KMS-11 (cell line): Measurements from ENCODE around the gene NPSR1.

Experiments
- H2AFZ ChIP-seq: fragments of 200-600 bp; sonication (generic); 2 replicates; pipeline ENCODE4 v1.6.1; 2016; ENCODE audit warnings: antibody characterized with exemption, mixed run types, low read depth
- H3K27ac ChIP-seq: fragments of 200-600 bp; sonication (generic); 2 replicates; pipeline ENCODE4 v1.6.1; 2016; ENCODE audit warnings: mild to moderate bottlenecking, mixed run types
- H3K27me3 ChIP-seq: fragments of 200-600 bp; sonication (generic); 2 replicates; pipeline ENCODE4 v1.6.1; 2017; ENCODE audit warnings: mild to moderate bottlenecking, low read depth, mixed run types, moderate library complexity; ENCODE audit not compliant: insufficient read depth
- H3K36me3 ChIP-seq: fragments of 200-600 bp; sonication (generic); 2 replicates; pipeline ENCODE4 v1.6.1; 2017; ENCODE audit warnings: mild to moderate bottlenecking, mixed run types; ENCODE audit not compliant: insufficient read depth
- H3K4me1 ChIP-seq: fragments of 200-600 bp; sonication (generic); 2 replicates; pipeline ENCODE4 v1.6.1; 2016; ENCODE audit warnings: mild to moderate bottlenecking, low read depth, mixed run types; ENCODE audit not compliant: poor library complexity, severe bottlenecking
- H3K4me2 ChIP-seq: fragments of 200-600 bp; sonication (generic); 2 replicates; pipeline ENCODE4 v1.7.0; 2016; ENCODE audit warnings: mild to moderate bottlenecking, mixed run types
- H3K4me3 ChIP-seq: fragments of 200-600 bp; sonication (generic); IDR thresholded peaks from 2 replicates; pipeline ENCODE4 v1.6.1; 2017; ENCODE audit warnings: low read depth, low read length, mixed read lengths; ENCODE audit not compliant: insufficient read depth
- H3K79me2 ChIP-seq: fragments of 200-600 bp; sonication (generic); 2 replicates; pipeline ENCODE4 v1.6.1; 2016; ENCODE audit warnings: low read depth, mixed run types; ENCODE audit not compliant: insufficient read depth
- H3K9ac ChIP-seq: fragments of 200-600 bp; sonication (generic); 2 replicates; pipeline ENCODE4 v1.6.1; 2016; ENCODE audit warnings: mild to moderate bottlenecking, mixed run types
- H4K20me1 ChIP-seq: fragments of 200-600 bp; sonication (generic); 2 replicates; pipeline ENCODE4 v1.6.1; 2016; ENCODE audit warnings: mild to moderate bottlenecking, mixed run types; ENCODE audit not compliant: insufficient read depth
- TF ChIP-seq, protein P1 (sequence below): fragments of 200-600 bp; sonication (generic); conservative IDR thresholded peaks from 2 replicates; pipeline ENCODE4 v1.6.1; 2017; ENCODE audit warnings: low read depth, mild to moderate bottlenecking, antibody characterized with exemption, low read length, moderate library complexity, mixed read lengths

NPSR1 gene

DNA sequence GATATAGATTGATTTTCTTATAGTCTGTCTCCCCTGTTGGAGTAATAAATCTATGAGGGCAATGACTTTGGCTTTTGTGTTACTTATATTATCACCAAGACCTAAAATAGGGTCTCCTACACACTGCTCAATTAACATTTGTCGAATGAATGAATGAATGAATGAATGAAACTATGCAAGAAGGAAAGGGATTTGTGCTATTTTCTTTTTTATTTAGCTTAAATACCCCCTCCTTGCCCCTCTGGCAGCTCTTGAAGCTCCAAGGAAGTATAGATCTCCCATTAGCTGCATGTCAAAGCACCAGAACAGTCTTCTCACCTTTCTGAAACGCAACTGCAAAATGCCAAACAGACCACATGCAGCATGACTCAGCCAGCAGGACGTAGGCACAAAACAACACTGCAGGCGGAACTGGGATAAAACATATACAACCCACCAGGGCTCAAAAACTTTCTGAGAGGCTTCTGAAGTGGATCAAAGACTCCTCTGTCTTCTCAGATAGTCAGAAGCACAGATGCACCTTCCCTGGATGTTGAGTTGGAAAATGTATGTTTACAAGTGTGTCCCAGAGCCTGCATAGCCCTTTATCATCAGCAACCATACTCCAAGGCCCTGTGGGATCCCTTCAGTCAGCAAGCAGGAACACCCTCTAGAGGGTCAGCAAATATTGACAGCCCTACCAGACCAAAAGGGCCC, 187.8 kb downstream of the NPSR1 start:
- no peaks in the 10 kb centered on the region for H3K27me3 ChIP-seq
- H2AFZ ChIP-seq, result no peak overlapping the region
- no peaks in the 10 kb centered on the region for H3K36me3 ChIP-seq
- no peaks in the 10 kb centered on the region for H4K20me1 ChIP-seq
- TF ChIP-seq, protein P1, sequence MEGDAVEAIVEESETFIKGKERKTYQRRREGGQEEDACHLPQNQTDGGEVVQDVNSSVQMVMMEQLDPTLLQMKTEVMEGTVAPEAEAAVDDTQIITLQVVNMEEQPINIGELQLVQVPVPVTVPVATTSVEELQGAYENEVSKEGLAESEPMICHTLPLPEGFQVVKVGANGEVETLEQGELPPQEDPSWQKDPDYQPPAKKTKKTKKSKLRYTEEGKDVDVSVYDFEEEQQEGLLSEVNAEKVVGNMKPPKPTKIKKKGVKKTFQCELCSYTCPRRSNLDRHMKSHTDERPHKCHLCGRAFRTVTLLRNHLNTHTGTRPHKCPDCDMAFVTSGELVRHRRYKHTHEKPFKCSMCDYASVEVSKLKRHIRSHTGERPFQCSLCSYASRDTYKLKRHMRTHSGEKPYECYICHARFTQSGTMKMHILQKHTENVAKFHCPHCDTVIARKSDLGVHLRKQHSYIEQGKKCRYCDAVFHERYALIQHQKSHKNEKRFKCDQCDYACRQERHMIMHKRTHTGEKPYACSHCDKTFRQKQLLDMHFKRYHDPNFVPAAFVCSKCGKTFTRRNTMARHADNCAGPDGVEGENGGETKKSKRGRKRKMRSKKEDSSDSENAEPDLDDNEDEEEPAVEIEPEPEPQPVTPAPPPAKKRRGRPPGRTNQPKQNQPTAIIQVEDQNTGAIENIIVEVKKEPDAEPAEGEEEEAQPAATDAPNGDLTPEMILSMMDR, result no peak
- H3K4me1 ChIP-seq, result no peaks in the 10 kb centered on the region
- H3K4me3 ChIP-seq, result no peak overlapping the region
- no peak overlapping the region for H3K9ac ChIP-seq
- H3K4me2 ChIP-seq, result no peak overlapping the region
- no peaks in the 10 kb centered on the region for H3K79me2 ChIP-seq
- H3K27ac ChIP-seq, result no peak overlapping the region

DNA sequence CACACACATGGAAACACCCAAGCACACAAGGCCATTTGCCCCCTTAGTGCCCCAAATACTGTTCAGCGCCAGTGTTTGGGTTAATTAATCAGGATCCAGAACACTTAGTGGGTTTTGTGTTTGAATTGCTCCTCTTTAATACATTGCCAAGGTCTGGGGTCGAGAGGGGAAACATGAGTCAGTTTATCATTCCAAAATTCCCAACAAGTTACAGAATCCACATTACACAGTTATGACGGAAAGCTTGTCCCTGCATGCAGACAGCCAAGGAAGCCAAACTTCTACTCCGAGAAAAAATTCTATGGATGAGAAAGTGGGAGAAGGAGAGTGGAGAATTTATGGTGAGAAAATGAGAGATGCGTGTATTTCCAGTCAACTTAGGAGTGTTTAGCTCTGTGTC, 189.0 kb downstream of the NPSR1 start:
- Histone ChIP-seq H4K20me1 (no peaks in the 10 kb centered on the region), H3K4me2 (no peak overlapping the region), H3K79me2 (no peaks in the 10 kb centered on the region), H3K9ac (no peak overlapping the region), H3K4me3 (no peak overlapping the region), H3K4me1 (no peaks in the 10 kb centered on the region), H2AFZ (no peak overlapping the region), H3K27me3 (no peaks in the 10 kb centered on the region), H3K27ac (no peak overlapping the region), H3K36me3 (no peaks in the 10 kb centered on the region)
- TF ChIP-seq, protein P1, result no peak

DNA sequence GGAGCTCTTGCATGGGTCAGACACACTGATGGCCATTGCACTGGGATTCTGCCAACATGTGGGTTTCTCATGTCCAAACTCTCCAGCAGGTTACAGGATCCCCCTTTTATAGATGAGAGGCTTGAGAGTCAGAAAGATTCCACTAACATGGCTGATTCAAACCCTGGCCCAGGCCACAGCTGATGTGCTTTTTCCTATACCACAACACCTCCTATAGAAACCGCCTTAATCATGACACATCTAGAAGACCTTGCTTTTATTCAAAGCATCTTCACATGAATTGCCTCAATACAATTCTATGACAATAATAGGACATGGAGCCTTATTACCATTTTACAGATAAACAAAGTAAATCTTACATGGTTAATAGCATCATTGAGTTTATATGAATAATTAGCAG, 190.7 kb downstream of the NPSR1 start:
- H3K27ac ChIP-seq, result no peak overlapping the region
- no peaks in the 10 kb centered on the region for H3K79me2 ChIP-seq
- no peaks in the 10 kb centered on the region for H3K36me3 ChIP-seq
- TF ChIP-seq, protein P1, result no peak
- H3K4me3 ChIP-seq, result no peak overlapping the region
- H3K4me1 ChIP-seq, result no peaks in the 10 kb centered on the region
- no peaks in the 10 kb centered on the region for H4K20me1 ChIP-seq
- H3K9ac ChIP-seq, result no peak overlapping the region
- H2AFZ ChIP-seq, result no peak overlapping the region
- no peak overlapping the region for H3K4me2 ChIP-seq
- no peaks in the 10 kb centered on the region for H3K27me3 ChIP-seq

DNA sequence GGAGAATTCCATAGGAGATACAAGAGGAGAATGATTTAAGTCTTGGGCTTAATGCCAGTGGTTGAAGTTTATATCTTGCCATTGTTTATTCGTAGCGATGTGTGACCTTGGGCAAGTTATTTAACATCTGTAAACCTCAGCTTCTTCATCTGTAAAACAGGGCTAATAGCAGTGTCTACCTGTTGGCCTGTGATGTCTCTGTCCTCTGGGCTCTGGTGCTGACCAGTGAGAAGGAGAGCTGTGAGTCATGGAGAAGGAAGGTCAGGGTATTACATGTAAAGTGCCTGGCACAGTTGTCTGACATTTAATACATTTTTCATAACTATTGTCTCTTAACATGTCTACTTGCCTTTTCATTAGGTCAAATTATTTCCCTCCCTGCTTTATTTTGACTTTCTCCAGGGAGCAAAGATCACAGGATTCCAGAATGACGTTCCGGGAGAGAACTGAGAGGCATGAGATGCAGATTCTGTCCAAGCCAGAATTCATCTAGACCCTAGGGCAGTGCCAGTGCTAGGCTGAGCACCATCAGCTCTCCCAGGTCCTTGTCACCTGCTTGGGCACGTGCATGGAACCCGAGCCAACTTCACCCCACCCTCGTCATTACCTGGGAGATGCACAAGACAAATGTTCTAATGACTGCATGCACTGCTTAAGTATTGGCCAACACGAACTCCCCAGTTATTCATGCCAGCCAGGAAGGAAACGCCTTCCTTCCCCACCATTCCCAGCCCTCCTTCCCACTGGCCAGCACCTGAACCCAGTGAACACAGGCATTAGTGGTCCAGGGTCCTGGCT, 191.3 kb downstream of the NPSR1 start:
- Histone ChIP-seq H4K20me1 (no peaks in the 10 kb centered on the region), H3K27ac (no peak overlapping the region), H3K4me2 (no peak overlapping the region), H3K9ac (no peak overlapping the region), H3K4me1 (no peaks in the 10 kb centered on the region), H3K27me3 (no peaks in the 10 kb centered on the region), H3K4me3 (no peak overlapping the region), H3K36me3 (no peaks in the 10 kb centered on the region), H3K79me2 (no peaks in the 10 kb centered on the region), H2AFZ (no peak overlapping the region)
- TF ChIP-seq, protein P1, result no peak
